ENCODE data around the gene AGBL4.

AGBL4 gene

DNA sequence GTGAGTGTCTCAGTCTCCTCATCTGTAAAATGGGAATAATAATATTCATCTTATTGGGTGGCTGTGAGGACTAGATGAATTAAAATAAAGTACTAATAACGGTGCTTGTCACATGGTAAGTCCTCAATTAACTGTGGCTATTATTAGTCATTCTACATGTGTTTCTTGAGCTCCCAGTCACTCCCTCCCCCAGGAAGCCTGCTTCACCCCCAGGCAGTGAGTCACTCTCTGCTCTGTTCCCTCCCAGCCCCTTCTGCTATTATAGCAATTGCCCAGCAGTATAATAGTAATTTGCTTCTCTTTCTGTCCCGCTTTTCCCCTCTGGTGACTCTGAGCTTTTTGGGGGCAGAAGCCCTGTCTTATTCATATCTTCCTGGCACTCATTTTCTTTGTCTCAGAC lies 1349.1 kb downstream of the AGBL4 start:
- no peak for DNase-seq

DNA sequence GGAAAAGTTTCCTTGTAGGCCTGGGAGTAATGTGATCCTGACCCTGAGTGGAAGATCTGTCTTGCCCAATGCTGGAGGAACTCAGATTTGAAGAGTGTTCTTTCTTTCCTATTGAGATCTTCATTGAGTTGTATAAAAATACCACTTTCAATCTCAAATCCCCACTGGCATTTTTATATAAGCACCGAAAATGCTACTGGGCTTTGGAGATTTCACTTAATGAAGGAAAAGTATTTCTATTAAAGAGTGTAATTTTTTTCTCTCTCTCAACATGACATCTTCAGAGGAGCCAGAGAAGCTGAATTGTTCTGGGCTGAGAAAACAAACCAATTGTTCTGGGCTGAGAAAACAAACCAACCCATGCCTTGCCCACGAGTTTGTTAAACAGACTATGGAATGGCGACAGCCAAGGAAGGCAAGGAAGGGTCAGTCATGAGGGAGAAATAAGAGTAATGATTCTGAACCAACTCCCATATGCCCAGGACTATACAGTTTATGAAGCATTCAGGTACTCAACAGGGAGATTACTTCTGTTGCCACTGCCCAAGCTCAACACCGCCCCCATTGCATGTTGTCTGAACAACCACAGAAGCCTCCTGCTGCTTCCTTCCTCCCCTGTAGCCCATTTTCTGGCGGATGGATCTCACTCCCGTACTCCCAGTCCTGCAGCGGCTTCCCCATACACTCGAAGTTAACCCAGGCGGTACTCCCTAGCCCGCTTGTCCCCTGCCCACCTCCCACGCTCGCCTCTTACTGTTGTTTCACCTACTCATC lies 1350.2 kb downstream of the AGBL4 start:
- DNase-seq: no peak

DNA sequence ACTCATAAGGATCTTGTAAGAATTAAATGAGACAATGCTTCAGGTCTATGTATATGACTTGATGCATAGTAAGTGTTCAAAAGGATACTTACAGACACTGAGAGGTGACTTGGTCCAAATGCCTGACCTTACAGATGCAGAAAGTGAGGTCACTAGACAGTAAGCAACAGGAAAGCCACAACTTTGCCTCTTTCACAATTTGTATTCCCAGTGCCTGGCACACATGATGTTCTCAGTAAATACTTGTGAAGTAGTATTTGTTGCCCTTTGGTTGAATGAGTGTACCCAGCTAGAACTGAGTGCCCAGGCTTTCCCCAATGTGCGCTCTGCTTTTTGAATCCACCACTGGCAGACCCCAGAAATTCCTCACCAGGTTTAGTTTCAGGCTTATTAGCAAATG lies 1352.2 kb downstream of the AGBL4 start:
- no peak for DNase-seq

DNA sequence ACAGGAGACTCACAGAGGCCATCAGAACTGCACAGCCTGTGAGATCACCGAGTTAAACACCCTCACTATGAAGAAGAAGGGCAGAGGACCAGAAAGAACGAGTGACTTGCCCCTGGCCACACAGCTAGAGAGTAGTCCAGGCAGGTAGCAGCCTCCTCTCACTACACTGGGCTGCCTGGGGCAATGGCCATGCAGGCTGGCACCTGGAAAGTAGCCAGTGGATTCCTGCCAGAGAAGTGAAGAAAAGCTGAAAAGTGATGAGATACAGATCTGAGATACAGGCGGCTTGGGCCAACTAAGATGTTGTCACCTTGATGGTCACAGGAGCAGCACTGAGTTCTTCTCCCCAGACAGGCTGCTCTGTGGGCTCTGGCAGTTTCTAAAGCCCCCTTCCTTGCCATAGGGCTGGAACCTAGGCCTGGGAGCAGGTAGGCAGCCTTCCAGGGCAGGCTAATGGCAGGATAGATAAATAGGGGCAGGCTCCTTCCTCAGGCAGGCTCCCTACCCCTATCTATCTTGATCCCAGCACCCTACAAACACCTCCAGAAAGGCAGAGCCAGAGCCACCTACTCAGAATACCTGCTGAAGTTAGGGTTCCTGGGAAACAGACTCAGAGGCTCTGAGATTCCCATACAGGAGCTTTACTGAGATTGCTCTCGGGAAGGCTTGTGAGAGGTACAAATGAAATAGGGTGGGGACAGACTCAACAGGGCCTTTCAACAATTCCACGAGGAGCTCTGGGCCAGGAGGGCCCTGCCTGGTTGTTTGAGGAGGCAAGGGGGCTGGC lies 1353.3 kb downstream of the AGBL4 start:
- no peak for DNase-seq

DNA sequence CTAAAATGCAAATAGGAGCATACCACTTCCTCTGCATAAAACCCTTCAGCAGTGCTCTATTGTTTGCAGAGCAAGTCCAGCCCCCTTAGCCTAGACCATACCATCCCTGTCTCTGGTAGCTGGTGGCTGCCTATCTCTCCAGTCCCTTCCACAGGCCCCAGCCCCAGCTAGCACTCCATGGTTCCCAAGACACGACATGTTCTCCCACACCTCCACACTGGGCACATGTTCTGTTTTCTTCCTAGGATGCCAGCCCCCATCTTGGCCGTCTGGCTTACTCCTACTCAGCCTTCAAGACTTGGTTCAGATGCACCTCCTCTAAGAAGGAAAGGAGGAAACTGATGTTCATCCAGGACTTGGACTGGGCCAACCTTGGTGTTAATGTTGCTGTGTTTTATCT lies 1355.4 kb downstream of the AGBL4 start:
- no peak for DNase-seq

DNA sequence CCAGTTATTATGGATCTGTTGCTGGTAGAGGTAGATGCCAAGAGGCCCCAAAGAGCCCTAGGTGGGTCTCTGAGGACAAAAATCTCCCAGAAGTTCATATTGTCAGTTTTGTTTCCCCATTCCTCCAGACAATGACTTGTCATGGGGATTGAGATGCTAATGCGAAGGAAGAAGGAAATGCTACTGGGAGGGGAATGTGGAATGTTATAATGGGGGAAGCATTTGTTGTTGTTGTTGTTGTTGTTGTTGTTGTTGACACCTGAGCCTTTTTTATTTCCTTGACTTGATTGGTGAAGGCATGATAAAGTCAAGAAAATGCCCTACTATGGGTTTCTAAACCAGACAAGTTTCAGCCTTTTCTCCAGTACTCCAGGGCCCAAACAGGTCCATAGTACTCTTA lies 1356.0 kb downstream of the AGBL4 start:
- no peak for DNase-seq

DNA sequence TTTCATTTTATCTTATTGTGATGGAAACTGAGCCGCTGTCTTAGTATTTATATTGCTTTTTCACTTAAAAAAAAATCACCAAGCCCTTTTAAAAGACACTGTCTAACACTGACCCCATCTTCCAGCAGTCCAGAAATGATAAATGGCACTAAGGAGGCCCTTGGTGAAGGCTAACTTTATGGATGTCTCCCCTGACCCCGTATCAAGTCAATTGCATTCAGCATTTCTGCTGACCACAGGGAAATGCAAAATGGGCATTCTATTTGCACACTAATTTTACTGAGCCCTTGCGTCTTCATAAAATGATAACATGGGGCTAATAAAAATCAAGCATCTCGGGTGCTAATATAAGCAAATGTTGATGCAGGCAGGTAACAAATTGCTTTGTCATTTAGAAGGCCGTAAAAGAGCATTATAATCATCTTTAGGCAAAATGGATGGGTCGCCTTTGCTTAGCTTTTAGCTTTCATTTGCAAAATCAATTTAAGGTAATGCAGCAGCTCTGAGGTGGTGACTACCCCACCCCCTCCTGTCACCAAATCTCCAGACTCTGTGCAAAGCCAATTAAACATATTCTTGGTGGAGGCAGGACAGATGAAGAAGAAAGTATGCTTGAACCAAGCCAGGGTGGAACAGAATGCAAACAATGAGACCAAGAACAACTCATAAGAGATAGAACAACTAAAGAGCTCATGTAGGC lies 1357.9 kb downstream of the AGBL4 start:
- no peak for DNase-seq

DNA sequence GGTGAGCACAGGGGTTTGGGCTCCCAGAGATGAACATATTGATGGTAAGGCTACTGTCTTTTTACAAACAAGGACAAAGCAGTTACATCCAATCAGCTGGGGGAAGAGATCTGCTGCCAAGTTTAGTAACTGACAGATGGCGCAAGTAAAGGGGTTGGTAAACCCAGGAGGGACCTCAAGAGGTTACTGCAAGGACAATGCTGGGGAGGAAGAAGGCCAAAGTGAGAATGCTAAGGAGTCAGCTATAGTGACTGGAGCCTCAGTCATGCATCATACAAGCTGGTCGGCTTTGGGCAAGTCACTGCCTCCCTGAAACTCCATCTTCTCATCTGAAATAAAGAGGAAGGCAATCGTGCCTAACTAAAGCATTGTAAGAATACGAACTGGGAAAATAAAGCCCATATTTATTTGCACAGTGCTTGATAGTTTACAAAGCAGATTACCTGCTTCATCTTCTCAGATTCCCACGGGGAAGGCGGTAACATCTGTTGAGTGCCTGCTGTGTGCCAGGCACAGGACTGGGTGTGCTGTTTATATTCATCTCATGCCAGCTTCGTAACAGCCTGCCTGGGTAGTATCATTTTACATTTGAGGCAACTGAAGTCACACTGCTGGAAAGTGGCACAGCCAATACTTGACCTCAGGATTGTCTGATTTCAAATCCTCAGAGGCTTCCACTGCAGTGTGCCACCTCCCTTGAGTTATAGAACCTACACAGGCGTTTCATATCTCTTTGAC lies 1361.9 kb downstream of the AGBL4 start:
- no peak for DNase-seq

DNA sequence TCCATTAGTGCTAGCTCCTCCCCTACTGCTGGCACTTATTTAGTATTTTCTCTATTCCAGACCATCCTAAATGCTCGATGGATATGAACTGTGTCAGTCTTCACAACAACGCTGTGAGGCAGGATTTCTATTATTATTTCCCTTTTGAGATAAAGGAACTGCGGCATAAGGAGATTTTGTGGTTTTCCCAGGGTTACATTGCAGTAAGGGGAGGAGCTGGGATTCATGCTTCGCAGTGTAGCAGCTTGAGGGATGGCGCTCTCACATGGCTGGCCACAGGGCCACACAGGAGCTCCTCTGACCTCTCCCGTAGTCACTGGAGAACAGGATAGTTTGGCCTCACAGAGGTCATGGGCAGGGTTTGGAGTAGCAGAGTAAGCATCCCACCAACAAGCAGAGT lies 1364.0 kb downstream of the AGBL4 start:
- no peak for DNase-seq

DNA sequence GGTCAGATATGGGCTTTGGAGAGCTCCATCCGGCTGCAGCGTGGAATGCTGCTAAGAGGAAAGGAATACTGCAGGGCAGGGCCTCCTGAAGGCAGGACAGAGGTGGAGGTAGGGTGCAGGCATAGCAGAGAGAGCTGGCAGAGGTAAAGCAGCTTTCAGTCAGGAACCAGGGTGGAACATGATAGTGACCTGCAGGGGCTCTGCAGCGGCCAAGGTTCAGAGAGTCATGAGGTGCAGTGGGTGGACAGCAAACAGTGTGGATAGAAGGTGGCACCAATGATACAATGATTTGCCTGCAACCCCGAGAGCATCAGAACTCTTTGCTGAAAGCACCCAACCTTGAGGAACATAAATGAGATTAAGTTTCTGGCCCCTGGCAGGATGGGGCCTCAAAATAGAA lies 1366.3 kb downstream of the AGBL4 start:
- no peak for DNase-seq

DNA sequence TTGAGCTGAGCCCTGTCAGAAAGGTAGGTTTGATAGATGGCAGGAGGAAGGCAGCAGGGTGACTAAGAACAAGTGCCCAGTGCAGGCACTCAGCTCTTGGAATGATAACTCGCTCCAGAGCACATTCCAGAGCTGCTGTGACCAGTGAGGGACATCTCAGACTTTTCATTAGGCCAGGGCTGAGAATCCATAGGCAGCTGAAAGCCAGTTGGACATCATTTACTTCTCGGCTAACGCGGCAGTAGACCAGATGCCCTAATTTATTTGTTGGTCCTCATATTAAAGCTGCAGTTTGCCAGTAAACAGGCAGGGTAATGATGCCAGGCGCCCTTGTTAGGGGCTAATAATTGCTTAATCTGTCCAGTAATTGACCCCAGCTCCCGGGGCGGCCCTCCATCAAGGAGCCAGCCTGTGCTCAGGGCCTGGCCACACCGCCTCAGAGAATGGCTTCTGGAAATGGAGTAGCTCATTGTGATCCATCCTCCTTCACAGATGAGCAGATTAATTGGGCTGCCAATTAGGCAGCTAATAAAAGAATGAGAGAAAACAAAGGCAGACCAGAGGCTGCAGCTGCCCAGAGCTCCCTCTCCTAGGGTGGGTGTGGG lies 1369.0 kb downstream of the AGBL4 start:
- DNase-seq: no peak

DNA sequence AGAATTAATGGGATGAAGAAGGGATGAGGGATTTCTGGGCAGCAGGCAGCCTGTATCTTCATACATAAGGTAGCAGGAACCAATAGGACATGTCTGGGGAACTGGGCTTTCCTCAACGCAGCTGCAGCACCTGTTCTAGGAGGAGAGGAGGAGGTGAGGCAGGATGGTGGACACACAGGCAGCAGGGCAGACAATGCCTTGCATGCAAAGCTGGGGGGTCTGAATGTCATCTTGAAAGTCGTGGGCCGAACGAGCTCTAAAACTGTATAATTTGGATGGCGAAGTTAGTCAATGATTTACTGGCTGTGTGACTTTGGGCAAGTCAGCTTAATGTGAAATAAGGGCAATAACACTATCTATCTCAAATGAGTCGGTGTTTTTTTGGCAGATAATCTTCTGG lies 1371.4 kb downstream of the AGBL4 start:
- no peak for DNase-seq

DNA sequence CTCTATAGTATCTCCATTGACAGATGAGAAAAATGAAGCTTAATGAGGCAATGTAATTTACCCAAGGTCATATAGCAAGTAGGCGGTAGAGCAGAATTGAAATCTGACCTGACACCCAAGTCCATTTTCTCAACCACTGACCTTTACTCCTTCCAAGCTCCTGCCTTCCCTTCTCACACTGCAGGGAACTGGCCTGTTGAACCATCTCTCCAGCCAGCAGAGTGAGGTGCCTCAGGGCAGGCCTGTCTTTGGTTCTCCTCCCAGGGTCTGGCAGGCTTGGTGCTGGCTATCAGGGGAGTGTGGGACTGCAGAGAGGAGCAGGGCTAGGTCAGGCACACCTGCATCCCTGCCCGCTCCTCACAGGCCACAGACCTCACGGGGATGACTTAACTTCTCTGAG lies 1373.9 kb downstream of the AGBL4 start:
- no peak for DNase-seq

DNA sequence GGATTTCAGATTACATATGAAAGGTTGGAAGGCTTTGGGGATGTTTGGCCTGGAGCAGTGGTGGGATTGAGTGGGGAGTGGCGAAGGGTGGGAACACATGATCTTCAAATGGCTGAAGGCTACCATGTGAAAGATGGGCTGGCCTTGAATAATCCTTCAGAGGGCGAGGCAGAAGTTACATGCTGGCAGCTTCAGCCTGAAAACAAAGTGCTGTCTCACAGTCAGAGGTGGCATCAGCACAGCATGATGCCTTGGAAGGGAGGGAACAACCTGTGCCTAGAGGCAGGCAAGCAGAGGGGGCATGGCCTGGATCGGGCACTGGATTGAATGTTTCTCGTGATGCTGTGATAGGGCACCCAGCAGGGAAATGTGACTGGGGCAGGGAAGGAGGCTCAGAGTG lies 1377.9 kb downstream of the AGBL4 start:
- DNase-seq: no peak

DNA sequence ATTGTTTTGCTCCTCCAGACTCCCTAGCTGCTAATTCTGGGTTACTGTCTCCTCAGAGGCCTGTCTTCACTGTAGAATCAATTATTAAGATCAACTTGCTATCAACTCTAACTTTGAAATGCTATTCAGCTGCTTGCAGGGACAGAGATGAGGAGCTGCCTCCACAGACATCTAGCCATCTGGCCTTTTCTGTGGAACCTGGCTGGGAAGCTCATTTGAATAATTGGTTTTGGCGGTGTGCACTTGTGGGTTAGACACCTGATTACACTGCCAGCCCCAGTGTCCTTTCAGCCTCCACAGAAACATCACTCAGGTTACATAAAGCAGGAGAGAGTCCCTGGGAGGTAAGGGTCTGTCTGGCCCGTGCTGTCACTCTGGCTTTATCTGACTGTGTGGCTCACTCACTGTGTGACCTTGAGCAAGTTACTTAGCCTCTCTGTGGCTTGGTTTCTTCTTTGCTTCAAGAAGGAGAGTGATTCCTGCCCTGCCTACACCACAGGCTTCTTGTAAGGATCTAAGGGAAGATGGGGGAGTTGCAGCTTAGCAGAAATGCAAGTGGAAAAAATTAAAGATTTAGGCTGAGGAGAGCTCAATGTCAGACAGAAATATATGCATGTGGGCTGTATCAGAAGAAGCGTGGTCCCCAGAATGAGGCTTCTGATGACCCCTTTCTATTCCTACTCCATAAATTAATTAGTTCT lies 1378.7 kb downstream of the AGBL4 start:
- DNase-seq: no peak

DNA sequence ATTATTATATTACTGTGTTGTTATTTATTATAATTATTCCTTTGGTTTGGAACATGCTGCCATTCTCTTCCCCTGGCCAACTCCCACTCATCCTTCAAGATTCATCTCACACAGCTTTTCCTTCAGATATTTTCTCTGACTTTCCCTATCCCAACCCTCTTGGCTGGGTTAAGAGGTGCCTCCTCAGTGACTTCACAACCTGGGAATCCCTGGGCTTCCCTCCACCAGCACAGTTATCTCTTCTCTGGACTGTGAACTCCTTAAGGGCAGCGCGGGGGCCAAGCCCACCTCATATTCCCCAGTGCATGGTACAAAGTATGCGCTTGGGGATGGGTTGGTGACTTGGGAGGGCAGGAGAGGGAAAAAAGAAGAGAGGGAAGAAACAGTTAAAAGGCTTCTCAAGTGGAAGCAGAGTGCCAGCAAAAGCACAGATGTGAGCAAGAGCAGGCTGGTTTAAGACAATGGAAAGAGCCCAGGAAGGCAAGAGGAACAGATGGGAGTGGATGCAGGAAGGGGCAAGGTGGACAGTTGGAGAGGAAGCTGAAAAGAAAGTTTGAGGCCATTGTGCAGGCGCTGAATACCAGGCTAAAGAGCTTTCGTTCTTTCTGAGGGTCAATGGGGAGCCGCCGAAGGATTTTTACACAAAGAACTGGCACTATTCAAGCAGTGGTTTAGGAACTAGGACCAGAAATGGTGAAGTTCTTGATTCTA lies 1379.4 kb downstream of the AGBL4 start:
- no peak for DNase-seq

DNA sequence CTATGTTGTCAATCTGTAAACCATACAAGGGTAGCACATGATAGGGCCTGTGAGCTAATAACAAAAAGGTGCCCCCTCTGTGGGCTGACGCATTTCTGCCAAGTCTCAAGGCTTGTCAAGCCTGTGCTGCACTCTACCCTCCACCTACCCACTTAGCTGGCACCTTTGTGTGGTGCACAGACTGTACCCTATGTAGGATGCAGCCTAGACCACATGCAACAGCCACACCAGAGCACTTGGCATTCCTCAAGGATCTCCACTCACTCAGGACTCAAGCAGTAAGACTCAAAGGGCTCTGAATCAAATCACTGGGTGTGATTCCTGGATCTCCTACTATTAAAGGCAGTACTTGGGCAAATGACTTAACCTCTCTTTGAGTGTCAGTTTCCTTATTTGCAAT lies 1380.6 kb downstream of the AGBL4 start:
- no peak for DNase-seq

DNA sequence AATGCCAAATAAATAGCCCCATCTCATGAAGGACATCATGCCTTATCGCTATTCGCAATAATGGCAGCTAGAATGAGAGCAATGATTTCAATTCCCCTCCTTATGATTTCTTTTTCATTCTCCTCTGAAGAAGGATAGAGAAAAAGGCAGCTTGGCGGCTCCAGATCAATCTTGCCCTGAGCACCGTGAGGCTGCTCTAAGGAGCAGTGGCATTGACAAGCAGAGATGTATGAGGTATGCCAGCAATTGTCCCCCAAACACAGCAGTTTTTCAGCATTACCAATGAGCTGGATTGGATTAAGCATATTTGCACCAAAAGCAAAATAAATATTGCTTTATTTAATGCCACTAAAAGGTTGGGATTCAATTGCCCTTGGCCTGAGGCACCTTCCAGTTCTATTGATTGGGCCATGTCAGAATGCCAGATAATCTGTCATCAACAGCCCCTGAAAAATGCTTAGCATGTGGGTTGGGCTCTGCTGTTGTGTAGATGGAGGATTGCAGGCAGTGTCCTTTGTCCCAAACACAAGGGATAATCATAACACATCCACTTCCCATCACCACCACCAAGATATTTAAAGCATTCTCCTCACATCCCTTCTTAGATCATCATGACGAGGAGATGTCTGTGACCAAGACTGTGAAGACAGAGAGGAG lies 1382.8 kb downstream of the AGBL4 start:
- DNase-seq: no peak

DNA sequence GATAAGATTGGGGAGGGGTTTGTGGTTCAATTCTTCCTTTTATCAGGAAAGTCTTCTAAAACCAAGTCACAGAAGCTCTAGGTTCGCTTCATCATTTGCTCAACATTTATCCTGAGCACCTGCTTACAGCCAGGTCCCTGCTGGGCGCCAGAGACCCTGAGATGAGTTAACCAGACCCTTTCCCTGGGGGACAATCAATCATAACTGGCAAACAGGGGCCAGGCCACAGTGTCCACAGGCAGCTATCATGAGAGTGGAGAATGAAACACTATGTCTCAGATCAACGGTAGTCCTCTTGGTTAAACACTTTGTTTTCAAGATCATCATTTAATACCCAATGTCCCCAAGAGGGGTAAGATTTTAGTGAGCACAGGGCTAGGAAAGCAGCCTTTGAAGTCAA lies 1393.9 kb downstream of the AGBL4 start:
- DNase-seq: no peak

DNA sequence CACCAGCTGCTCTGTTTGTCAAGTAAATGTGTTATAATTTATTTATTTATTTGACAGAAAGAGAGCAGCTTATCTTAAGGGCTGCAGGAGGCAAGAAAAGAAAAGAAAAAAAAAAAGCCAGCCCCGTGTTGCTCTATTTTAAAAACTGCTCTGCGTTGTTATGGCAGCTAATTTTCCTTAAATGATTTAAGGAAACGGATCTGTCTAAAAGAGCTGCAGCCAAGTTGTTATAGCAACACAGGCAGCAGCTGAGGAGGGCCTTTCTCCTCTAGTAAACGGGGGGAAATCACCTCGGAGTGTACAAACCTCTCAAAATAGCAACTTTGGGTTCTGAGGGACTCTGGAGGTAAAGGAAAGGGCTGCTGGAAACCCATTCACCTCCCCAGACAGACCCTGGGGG lies 1396.3 kb downstream of the AGBL4 start:
- DNase-seq: no peak

DNA sequence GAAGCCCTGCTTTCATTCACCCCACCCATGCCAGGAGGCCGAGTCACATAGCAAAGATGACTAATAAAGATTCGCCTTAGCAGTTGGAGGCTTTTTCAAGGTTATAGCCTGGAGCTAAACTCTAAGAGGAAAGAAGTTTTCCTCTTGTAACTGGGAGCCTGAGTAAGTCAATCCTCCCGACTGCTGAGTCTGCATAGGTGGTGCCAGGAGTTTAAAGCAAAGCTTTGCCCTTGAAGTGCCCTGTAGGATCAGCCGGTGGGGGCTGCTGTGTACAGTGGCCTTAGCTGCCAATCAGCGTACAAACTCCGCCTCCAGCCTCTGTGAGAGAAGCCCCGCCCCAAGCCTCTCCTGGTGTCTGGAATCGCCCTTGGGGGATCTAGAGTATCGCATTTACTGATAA lies 1404.2 kb downstream of the AGBL4 start:
- DNase-seq: no peak
